ENCODE results near the gene S100A11.
"Not testable (repeated sequence)": the region's sequence is repeated elsewhere in the genome, so short reads cannot be mapped to it uniquely, and the experiment has no call there.

Gene S100A11

GRCh38 chr1:152036267-152037216 lies at the start of gene S100A11:
TSS of gene S100A11 (minus strand) at chr1:152037004. CDS start at chr1:152036915, 89 bp downstream.
- DNase-seq (ENCODE audit: low read depth): peak; percentile 60

GRCh38 chr1:152084853-152085252 lies 48.0 kb upstream of the S100A11 start:
- no peak for DNase-seq (ENCODE audit: low read depth)

- not testable (repeated sequence) for DNase-seq (ENCODE audit: low read depth)
These were observed 44.2 kb upstream of the S100A11 start for GRCh38 chr1:152081026-152081425.

GRCh38 chr1:152080494-152080893 lies 43.7 kb upstream of the S100A11 start:
- DNase-seq (ENCODE audit: low read depth): not testable (repeated sequence)

- no peak for DNase-seq (ENCODE audit: low read depth)
These were observed 42.1 kb upstream of the S100A11 start for GRCh38 chr1:152078831-152079441.

- DNase-seq (ENCODE audit: low read depth): no peak
These were observed 35.5 kb upstream of the S100A11 start for GRCh38 chr1:152072311-152072710.

GRCh38 chr1:152071123-152071522 lies 34.3 kb upstream of the S100A11 start:
- DNase-seq (ENCODE audit: low read depth): no peak

GRCh38 chr1:152067929-152068328 lies 31.1 kb upstream of the S100A11 start:
- no peak for DNase-seq (ENCODE audit: low read depth)

- DNase-seq (ENCODE audit: low read depth): no peak
These were observed 30.3 kb upstream of the S100A11 start for GRCh38 chr1:152067150-152067549.

GRCh38 chr1:152061952-152062351 lies 25.1 kb upstream of the S100A11 start:
- DNase-seq (ENCODE audit: low read depth): no peak

GRCh38 chr1:152053375-152053774 lies 16.6 kb upstream of the S100A11 start:
- DNase-seq (ENCODE audit: low read depth): no peak

- peak; percentile 60 for DNase-seq (ENCODE audit: low read depth)
These were observed 15.8 kb upstream of the S100A11 start for GRCh38 chr1:152052606-152053005.

- DNase-seq (ENCODE audit: low read depth): no peak
These were observed 14.3 kb upstream of the S100A11 start for GRCh38 chr1:152050886-152051675.

- no peak for DNase-seq (ENCODE audit: low read depth)
These were observed 12.7 kb upstream of the S100A11 start for GRCh38 chr1:152049291-152050083.

GRCh38 chr1:152048416-152049009 lies 11.7 kb upstream of the S100A11 start:
- peak; percentile 53 for DNase-seq (ENCODE audit: low read depth)

GRCh38 chr1:152047730-152048415 lies 11.1 kb upstream of the S100A11 start:
- DNase-seq (ENCODE audit: low read depth): peak; percentile 75

- DNase-seq (ENCODE audit: low read depth): no peak
These were observed 10.6 kb upstream of the S100A11 start for GRCh38 chr1:152047413-152047729.

- DNase-seq (ENCODE audit: low read depth): no peak
These were observed 7.6 kb upstream of the S100A11 start for GRCh38 chr1:152044386-152044785.

GRCh38 chr1:152043870-152044269 lies 7.1 kb upstream of the S100A11 start:
- DNase-seq (ENCODE audit: low read depth): no peak

GRCh38 chr1:152042030-152042429 lies 5.2 kb upstream of the S100A11 start:
- no peak for DNase-seq (ENCODE audit: low read depth)

GRCh38 chr1:152039886-152040285 lies 3.1 kb upstream of the S100A11 start:
- DNase-seq (ENCODE audit: low read depth): no peak
